EH (cell line): Measurements from ENCODE around the gene BNC2.
A peak's percentile ranks its signal among the peaks of the same experiment; 100 is the strongest.
"Not testable (repeated sequence)": the region's sequence is repeated elsewhere in the genome, so short reads cannot be mapped to it uniquely, and the experiment has no call there.

ENCODE experiments used
- DNase-seq: peaks from one replicate; pipeline ENCODE4 v3.0.0-alpha.2; 2015; ENCODE audit warnings: low read depth

BNC2 gene

GRCh38 chr9:16870596-16871335, at the start of gene BNC2:
Gene BNC2, minus strand, starts transcription at chr9:16870670. Its CDS starts 22 bp downstream, at chr9:16870648.
- DNase-seq: peak; percentile 67

- no peak for DNase-seq
These were observed 48.5 kb upstream of the BNC2 start for GRCh38 chr9:16918920-16919319.

- no peak for DNase-seq
These were observed 44.8 kb upstream of the BNC2 start for GRCh38 chr9:16915126-16915831.

GRCh38 chr9:16912197-16912596, 41.7 kb upstream of the BNC2 start:
- no peak for DNase-seq

GRCh38 chr9:16908206-16908605, 37.7 kb upstream of the BNC2 start:
- DNase-seq: not testable (repeated sequence)

- no peak for DNase-seq
These were observed 34.2 kb upstream of the BNC2 start for GRCh38 chr9:16904655-16905054.

- peak; percentile 32 for DNase-seq
These were observed 31.1 kb upstream of the BNC2 start for GRCh38 chr9:16901590-16901989.

DNA sequence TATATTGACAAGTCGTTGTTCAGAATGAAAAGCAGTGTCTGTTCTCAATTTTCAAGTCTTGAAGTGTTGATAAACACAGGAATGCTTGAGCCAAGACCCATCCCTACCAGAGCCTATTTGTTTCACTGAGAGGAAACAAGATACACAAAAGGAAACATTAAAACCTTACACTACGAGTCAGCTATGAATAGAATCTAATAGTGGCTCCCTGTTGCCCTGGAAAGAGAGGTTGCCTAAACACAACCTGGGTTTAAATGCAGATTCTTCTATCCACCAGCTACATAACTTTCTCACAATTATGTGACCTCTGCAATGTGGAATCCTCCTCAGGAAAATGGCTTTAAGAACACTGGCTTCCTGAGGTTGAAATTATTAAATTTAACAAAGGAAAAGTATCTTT, 29.1 kb upstream of the BNC2 start:
- DNase-seq: peak; percentile 46

DNA sequence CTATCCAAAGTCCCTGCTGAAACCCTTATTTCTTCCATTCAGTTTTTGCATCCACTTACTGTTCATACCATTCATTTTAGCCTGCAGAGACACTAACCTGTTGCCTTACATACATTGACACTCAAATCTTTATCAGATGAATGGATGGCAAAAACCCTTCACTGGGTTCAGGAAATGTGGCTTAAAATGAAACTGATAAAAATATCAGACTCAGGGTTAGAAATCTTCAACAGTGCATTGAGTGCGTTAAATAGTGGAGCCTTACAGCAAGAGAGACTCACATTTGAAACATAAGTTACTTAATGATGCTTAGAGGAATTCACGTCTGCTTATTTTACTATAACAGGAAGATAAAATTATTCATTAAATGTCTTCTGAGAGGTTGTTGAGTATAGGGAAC, 28.0 kb upstream of the BNC2 start:
- DNase-seq: no peak

GRCh38 chr9:16888594-16888993, 18.1 kb upstream of the BNC2 start:
- no peak for DNase-seq

- DNase-seq: no peak
These were observed 15.5 kb upstream of the BNC2 start for GRCh38 chr9:16885931-16886330.

DNA sequence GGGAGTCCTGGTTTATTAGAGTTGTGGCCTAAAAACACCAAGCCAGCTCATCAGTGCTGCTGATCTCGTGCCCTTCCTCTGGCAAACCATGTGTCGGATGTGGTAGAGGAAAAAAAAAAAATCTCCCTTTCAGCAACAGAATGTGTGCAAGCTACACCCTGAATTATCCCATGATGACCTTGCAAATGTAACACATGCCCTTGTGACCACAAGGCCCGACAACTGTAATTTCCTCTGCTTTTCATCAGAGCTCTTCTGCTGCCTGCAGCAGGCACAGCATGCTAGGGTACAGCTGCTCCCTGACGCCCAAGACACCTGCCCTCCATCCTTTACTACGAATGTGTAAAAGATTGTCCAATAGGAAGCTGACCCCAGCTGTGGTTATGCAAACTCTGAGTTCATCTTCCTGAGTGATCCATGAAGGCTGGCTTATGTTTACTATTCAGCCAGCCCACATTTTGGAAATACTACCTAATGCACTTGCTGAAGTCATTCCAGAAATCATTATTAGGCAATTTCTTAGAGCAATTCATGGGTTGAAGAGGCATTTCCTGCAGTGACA, 14.6 kb upstream of the BNC2 start:
- DNase-seq: peak; percentile 90

DNA sequence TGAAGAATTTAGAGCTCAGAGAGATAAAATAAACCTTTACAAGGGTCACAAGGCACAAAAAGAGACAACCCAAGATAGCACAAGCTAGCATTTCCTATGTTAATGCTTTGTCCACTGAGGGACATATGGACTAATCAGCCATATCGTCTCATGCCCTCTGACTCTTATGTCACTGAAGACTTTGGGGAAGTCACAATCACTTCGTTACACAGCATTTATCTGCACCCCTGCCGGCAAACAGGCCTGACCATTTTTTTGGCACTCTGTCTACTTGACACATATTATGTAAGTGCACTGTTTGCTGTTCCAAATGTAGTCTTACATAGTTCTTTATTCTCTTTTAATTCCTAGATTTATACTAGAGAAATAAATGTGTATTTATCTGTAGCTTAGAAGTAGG, 13.9 kb upstream of the BNC2 start:
- DNase-seq: no peak

GRCh38 chr9:16883586-16883985, 13.1 kb upstream of the BNC2 start:
- DNase-seq: peak; percentile 68

- not testable (repeated sequence) for DNase-seq
These were observed 12.0 kb upstream of the BNC2 start for GRCh38 chr9:16882440-16882839.

DNA sequence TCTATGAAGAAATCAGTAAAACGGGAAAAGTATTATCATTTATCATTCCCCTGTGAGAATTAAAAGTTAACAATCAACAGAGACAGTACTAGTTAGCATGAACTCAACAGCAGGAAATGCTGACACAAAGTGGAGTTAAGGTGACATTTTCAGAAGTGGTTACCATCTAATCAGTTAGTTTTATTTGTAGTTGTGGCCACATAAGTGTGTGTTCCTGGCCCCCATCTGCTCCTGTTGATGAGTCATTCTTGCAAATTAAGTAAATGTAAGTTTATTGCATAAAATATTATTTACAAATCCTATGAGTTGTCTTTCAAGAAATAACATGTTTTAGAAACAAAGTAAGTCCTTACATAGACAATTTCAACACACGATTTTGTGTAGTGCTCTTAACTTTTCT, 8.9 kb upstream of the BNC2 start:
- DNase-seq: peak; percentile 8

DNA sequence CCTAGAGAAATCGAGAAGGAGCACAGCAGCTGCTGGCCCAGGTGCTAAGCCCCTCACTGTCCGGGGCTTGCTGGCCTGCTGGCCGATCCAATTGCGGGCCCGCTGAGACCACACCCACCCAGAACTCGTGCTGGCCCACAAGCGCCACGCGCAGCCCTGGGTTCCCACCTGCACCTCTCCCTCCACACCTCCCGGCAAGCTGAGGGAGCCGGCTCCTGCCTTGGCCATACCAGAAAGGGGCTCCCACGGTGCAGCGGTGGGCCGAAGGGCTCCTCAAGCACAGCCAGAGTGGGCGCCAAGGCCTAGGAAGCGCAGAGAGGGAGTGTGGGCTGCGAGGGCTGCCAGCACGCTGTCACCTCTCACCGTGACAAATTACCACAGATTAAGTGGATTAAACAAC, 6.8 kb upstream of the BNC2 start:
- DNase-seq: no peak

DNA sequence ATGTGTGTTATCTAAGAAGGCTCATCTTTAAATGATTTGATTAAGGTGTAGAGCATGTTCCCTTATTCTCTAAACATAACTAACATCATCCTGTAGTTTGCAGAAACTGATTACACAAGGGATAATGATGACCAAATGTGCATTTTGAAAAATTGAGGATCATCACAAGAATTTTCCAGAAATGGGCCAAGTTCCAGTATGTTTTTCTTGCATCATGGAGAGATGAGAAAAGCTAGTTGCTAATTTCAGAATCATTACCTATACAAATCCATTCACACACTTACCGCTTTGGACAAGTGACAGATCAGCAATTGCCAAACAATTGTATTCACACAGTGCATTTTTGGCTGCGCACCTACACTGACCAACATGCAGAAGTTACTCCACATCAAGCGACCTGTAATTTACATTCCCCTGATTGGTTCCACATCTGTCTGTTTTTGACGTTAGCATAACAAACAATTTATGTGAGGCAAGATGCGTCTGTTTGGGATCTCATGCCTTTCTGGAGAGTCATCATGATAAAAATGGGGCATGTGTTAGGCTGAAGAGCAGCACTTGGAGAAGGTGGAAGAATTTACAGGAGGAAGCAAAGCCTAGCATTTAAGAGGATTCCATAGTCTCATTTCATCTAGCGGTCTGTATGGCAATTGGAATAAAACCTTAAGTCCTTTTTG, 2.8 kb upstream of the BNC2 start:
- peak; percentile 76 for DNase-seq

- DNase-seq: peak; percentile 89
These were observed 1.1 kb upstream of the BNC2 start for GRCh38 chr9:16871336-16872151.

- peak; percentile 53 for DNase-seq
These were observed 431 bp downstream of the BNC2 start for GRCh38 chr9:16869882-16870595.
